KOPT-K1 (cell line): ENCODE measurements around the gene ARHGEF35.

Source experiments
- H3K27ac ChIP-seq: fragments of 200-600 bp; sonication (generic); 2 replicates; pipeline ENCODE4 v1.5.1; 2016; ENCODE audit warnings: antibody characterized with exemption, mild to moderate bottlenecking, low read depth, low read length; ENCODE audit not compliant: poor library complexity, severe bottlenecking
- H3K36me3 ChIP-seq: fragments of 200-600 bp; sonication (generic); 2 replicates; pipeline ENCODE4 v1.5.1; 2017; ENCODE audit warnings: antibody characterized with exemption, mild to moderate bottlenecking, low read length, moderate library complexity; ENCODE audit not compliant: insufficient read depth
- H3K9me3 ChIP-seq: fragments of 200-600 bp; sonication (generic); 2 replicates; pipeline ENCODE4 v1.5.1; 2017; ENCODE audit warnings: antibody characterized with exemption, low read length, mild to moderate bottlenecking; ENCODE audit not compliant: insufficient read depth, poor library complexity, severe bottlenecking

ARHGEF35 gene

DNA sequence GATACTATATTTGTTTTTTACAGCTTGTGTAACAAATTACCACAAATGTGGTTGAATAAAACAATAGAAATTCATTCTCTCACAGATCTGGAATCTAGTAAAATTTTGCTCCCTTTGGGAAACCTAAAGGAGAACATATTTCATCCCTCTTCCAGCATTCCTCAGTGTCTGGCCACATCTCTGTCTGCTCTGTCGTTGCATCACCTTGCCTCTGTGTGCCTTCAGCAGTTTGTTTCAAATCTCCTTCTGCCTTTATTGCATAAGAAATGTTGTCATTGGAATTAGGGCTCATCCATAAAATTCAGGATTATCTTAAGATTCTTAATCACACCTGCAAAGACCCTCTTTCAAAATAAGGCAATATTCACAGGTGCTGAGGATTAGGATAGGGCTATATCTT lies 58.1 kb downstream of the ARHGEF35 start:
- no peak overlapping the region for H3K27ac ChIP-seq
- H3K36me3 ChIP-seq, result no peaks in the 10 kb centered on the region
- no peaks in the 10 kb centered on the region for H3K9me3 ChIP-seq
